Colonic mucosa (tissue), 4 donors: Measurements from ENCODE around the gene BAHD1. TPM values are rescaled to one million over a fixed set of nuclear protein-coding genes. Genes with fewer than 3 reads are reported as not detected.
"Not testable (repeated sequence)": the region's sequence is repeated elsewhere in the genome, so short reads cannot be mapped to it uniquely, and the experiment has no call there.

Source experiments
- DNase-seq: peaks from one replicate; pipeline ENCODE4 v3.0.0-alpha.2; 2020
- H3K27ac ChIP-seq: fragments of 200-600 bp; one replicate; pipeline ENCODE4 v1.8.0; 2021
- H3K27me3 ChIP-seq: fragments of 200-600 bp; one replicate; pipeline ENCODE4 v1.8.0; 2021
- H3K36me3 ChIP-seq: fragments of 200-600 bp; one replicate; pipeline ENCODE4 v1.8.0; 2021
- H3K4me1 ChIP-seq: fragments of 200-600 bp; one replicate; pipeline ENCODE4 v1.8.0; 2021; ENCODE audit warnings: mild to moderate bottlenecking
- H3K4me3 ChIP-seq: fragments of 200-600 bp; one replicate; pipeline ENCODE4 v1.8.0; 2021
- H3K9ac ChIP-seq, 2 donors: one replicate each; pipeline ENCODE4 v1.7.0; 2013; ENCODE audit warnings: control low read depth in 2 of 2, low read depth in 2 of 2, low read length in 2 of 2
- H3K9me3 ChIP-seq: fragments of 200-600 bp; one replicate; pipeline ENCODE4 v1.8.0; 2021
- intact Hi-C: fragments of 100-400 bp; cut with DNase I; formaldehyde crosslinking; loops from one replicate; pipeline ENCODE4 v1.14.1; 2022
- total RNA-seq, 2 donors: library from RNA; stranded (reverse); fragmentation: NEBNext Ultra II Directional in 1 of 2; extraction: Animal tissue kit (Norgen Biotek cat#: 25700) in 1 of 2; gene quantifications; one replicate each; pipeline ENCODE4 v1.2.1, GENCODE V29; 2021
- TF ChIP-seq, protein P1 (sequence below): fragments of 200-600 bp; IDR thresholded peaks from one replicate; pipeline ENCODE4 v1.8.0; 2022; ENCODE audit warnings: antibody characterized with exemption, mild to moderate bottlenecking
- donor health status: healthy.
- donor health status: DM: no; HTN: no; CAD: no.
- donor health status: DM: no; HTN: no; CAD: no.

The BAHD1 gene
- total RNA-seq, 2 donors from 2014 or later, result 25.3 to 26.3 TPM

DNA sequence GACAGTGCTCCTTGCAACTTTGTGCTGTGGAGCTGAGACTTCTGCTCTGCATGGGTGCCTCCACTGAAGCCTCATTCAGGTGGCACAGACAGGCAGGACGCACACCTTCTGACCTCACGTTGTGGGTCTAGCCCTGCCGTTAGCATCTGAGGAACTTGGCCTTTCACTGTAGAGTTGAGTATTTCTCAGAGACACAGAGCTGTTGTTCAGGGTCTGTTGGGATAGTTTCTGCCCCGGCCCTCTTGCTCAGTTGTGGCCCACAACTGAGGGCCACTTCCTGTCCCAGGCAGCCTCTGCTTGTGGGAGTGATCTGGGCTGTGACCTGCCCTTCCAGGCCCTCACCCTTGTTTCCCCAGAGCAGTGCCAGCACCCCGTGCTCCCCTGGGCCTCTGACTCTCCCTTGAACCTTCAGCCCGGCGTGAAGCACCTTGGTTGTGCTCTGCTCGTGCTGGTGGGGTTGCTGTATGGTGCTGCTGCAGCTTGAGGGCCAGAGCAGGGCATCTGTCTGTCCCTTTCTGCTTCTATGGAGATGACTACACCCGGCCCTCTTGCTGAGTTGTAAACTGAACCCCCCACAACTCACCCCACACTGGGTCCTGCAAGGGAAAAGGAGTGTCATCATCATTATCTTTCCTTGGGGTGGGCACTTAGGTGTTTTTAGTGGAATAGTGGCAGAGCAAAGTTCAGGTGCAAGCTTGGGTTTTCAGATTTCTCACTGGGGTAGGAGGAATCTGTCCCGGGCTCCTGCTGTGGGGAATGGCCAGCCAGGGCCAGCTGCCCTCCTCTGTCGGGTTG, 11.7 kb downstream of the BAHD1 start:
- Histone ChIP-seq H3K4me1 (peaks cover 20% of the 10 kb centered on the region), H3K27me3 (no peaks in the 10 kb centered on the region), H3K4me3 (no peak overlapping the region), H3K36me3 (no peaks in the 10 kb centered on the region), H3K9ac (peak overlapping the region; percentile 24 to 27), H3K27ac (no peak overlapping the region), H3K9me3 (no peaks in the 10 kb centered on the region)
- TF ChIP-seq, protein P1, sequence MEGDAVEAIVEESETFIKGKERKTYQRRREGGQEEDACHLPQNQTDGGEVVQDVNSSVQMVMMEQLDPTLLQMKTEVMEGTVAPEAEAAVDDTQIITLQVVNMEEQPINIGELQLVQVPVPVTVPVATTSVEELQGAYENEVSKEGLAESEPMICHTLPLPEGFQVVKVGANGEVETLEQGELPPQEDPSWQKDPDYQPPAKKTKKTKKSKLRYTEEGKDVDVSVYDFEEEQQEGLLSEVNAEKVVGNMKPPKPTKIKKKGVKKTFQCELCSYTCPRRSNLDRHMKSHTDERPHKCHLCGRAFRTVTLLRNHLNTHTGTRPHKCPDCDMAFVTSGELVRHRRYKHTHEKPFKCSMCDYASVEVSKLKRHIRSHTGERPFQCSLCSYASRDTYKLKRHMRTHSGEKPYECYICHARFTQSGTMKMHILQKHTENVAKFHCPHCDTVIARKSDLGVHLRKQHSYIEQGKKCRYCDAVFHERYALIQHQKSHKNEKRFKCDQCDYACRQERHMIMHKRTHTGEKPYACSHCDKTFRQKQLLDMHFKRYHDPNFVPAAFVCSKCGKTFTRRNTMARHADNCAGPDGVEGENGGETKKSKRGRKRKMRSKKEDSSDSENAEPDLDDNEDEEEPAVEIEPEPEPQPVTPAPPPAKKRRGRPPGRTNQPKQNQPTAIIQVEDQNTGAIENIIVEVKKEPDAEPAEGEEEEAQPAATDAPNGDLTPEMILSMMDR, result no peak
- intact Hi-C loops, result no loop called here
- DNase-seq, result no peak

GRCh38 chr15:40453941-40454340, 13.2 kb downstream of the BAHD1 start:
- H3K27me3 ChIP-seq, H3K9me3 ChIP-seq, H3K9ac ChIP-seq, H3K27ac ChIP-seq, intact Hi-C loops, H3K4me3 ChIP-seq, DNase-seq, H3K36me3 ChIP-seq: not testable (repeated sequence)
- H3K4me1 ChIP-seq, result peaks cover 20% of the 10 kb centered on the region

DNA sequence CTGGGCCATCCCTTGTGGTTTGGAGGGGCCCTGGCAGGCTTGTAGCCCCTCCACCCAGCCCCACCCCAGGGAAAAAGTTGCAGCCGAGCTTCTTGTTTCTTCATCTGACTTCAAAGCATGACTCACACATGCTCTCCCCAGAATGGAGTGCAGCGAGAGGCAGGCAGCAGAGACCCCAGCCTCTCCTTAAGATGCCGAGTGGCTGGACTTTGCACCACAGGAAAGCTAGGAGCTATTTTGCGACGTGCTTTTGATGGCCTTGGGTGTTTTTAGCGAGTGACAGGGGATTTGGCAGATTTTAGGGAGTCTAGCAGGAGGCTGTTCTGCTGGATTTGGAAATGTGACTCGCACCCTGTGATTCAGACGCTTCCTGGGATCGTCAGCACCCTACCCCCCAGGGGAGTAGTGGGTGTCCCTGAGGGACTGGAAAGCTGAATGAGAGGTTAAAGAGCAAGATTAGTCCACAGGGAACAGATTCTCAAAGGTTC, 14.2 kb downstream of the BAHD1 start:
- DNase-seq, result no peak
- H3K4me1 ChIP-seq, result peaks cover 20% of the 10 kb centered on the region

DNA sequence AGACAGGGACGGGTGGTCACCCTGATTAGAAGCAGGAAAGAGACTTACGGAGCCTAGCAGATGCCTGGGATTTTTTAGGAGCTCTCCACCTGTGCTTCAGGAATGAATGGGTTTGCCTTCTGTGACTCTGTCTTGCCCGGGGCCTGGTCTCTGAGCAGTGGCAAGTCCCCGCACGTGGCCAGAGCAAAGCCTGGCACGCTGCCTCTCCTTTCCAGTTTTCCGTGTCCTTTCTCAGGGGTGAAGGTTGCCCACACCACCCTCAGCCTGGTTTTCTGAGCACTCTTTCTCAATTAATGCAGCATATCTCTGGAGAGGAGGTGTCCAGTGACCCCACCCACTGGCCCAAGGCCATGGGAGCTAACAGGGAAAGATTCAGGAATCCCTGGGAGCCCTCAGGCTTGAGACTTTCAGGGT, 15.6 kb downstream of the BAHD1 start:
- intact Hi-C loops, result no loop called here
- Histone ChIP-seq H3K27ac (no peak overlapping the region), H3K36me3 (no peaks in the 10 kb centered on the region), H3K4me3 (no peak overlapping the region), H3K4me1 (peaks cover 12% of the 10 kb centered on the region), H3K9ac (no peak overlapping the region), H3K27me3 (no peaks in the 10 kb centered on the region), H3K9me3 (no peaks in the 10 kb centered on the region)
- TF ChIP-seq, protein P1, result no peak
- no peak for DNase-seq

More for the DNA sequence above, 14.2 kb downstream of the BAHD1 start:
- Histone ChIP-seq H3K4me3 (no peak overlapping the region), H3K9ac (no peak overlapping the region), H3K9me3 (no peaks in the 10 kb centered on the region), H3K36me3 (no peaks in the 10 kb centered on the region), H3K27me3 (no peaks in the 10 kb centered on the region), H3K27ac (no peak overlapping the region)
- intact Hi-C loops, result no loop called here
- TF ChIP-seq, protein P1, result no peak

DNA sequence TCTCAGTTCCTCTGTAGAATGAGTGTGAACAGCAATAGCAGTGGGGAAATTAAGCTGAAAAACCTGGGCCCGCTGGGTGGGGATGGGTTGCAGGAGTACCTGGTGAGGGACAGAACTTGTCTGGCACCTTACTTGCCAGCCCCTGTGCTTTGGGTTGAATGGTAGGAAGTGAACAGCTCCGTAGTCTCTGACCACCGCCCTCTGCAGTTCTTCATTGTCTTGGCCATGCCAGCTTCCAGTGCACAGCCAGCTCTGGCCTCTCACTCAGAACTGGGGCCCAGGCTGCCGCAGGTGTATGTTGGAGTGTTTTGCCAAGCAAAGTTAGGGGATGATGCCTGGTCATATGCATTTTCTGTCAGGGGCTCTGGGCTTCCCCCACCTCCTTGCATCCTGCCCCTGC, 16.0 kb downstream of the BAHD1 start:
- Histone ChIP-seq H3K9me3 (no peaks in the 10 kb centered on the region), H3K36me3 (no peaks in the 10 kb centered on the region), H3K4me1 (peaks cover 8% of the 10 kb centered on the region), H3K9ac (no peak overlapping the region), H3K27me3 (no peaks in the 10 kb centered on the region), H3K27ac (no peak overlapping the region), H3K4me3 (no peak overlapping the region)
- TF ChIP-seq, protein P1, result no peak
- intact Hi-C loops, result no loop called here
- no peak for DNase-seq
